ENCODE measurements around the gene KCND3. TPM values are rescaled to one million over a fixed set of nuclear protein-coding genes. Genes with fewer than 3 reads are reported as not detected.

KCND3 gene
- total RNA-seq, 4 donors from 2014 or later: 2.4 to 6.0 (median 3.9) TPM

GRCh38 chr1:111903871-111904449 is 85.5 kb downstream of the KCND3 start:
- Histone ChIP-seq H3K36me3 (no peaks in the 10 kb centered on the region), H3K27me3 (peaks cover 0 to 9% (median 0%) of the 10 kb centered on the region in 4 donors), H3K4me3 (no peak overlapping the region), H3K27ac (no peak overlapping the region), H3K4me1 (peaks cover 0 to 6% (median 0%) of the 10 kb centered on the region in 3 donors), H3K9me3 (no peaks in the 10 kb centered on the region)
- 77 to 89% methylated on average over 3 of the region's 3 CpGs for WGBS, 2 donors
- no peak for DNase-seq
- TF ChIP-seq POLR2A (IDR thresholded peaks at IDR 0.05) (no peak), CTCF (IDR thresholded peaks at IDR 0.05) (no peak)
- intact Hi-C loops (cut with DNase I): no loop called here

- DNase-seq: no peak
- Histone ChIP-seq H3K4me3 (no peak overlapping the region), H3K9me3 (no peaks in the 10 kb centered on the region), H3K36me3 (no peaks in the 10 kb centered on the region), H3K27ac (no peak overlapping the region), H3K4me1 (peaks cover 0 to 6% (median 0%) of the 10 kb centered on the region in 3 donors), H3K27me3 (peaks cover 0 to 9% (median 0%) of the 10 kb centered on the region in 4 donors)
- WGBS, 2 donors: 82 to 100% methylated on average over 1 to 4 of the region's 4 CpGs
- TF ChIP-seq CTCF (IDR thresholded peaks at IDR 0.05) (no peak), POLR2A (IDR thresholded peaks at IDR 0.05) (no peak)
- intact Hi-C loops (cut with DNase I): no loop called here
These were observed 86.2 kb downstream of the KCND3 start for GRCh38 chr1:111903148-111903870.

- WGBS, 2 donors: 41 to 82% methylated on average over 4 to 15 of the region's 16 CpGs
- Histone ChIP-seq H3K9me3 (no peaks in the 10 kb centered on the region), H3K4me1 (no peaks in the 10 kb centered on the region), H3K27me3 (peaks cover 0 to 9% (median 0%) of the 10 kb centered on the region in 4 donors), H3K4me3 (no peak overlapping the region), H3K36me3 (no peaks in the 10 kb centered on the region), H3K27ac (no peak overlapping the region)
- DNase-seq: no peak
- intact Hi-C loops (cut with DNase I): no loop called here
- TF ChIP-seq CTCF (IDR thresholded peaks at IDR 0.05) (no peak), POLR2A (IDR thresholded peaks at IDR 0.05) (no peak)
These were observed 94.0 kb downstream of the KCND3 start for GRCh38 chr1:111895469-111895868.

- Histone ChIP-seq H3K4me1 (no peaks in the 10 kb centered on the region), H3K36me3 (no peaks in the 10 kb centered on the region), H3K9me3 (no peaks in the 10 kb centered on the region), H3K27ac (no peak overlapping the region), H3K4me3 (no peak overlapping the region), H3K27me3 (peaks cover 0 to 9% (median 0%) of the 10 kb centered on the region in 4 donors)
- no peak for DNase-seq
- TF ChIP-seq POLR2A (IDR thresholded peaks at IDR 0.05): no peak
- 31 to 56% methylated on average over 2 of the region's 2 CpGs for WGBS, 2 donors
- intact Hi-C loops (cut with DNase I): no loop called here
These were observed 94.5 kb downstream of the KCND3 start for GRCh38 chr1:111895017-111895416.

- intact Hi-C loops (cut with DNase I): no loop called here
- TF ChIP-seq POLR2A (IDR thresholded peaks at IDR 0.05) (no peak), CTCF (IDR thresholded peaks at IDR 0.05) (no peak)
- no peak overlapping the region for H3K27ac ChIP-seq
These were observed 95.0 kb downstream of the KCND3 start for GRCh38 chr1:111894497-111894896.

More at GRCh38 chr1:111894497-111894896, 95.0 kb downstream of the KCND3 start:
- no peaks in the 10 kb centered on the region for H3K4me1 ChIP-seq
- H3K36me3 ChIP-seq: no peaks in the 10 kb centered on the region
- 61% methylated on average over 3 to 4 of the region's 6 CpGs for WGBS, 2 donors
- H3K4me3 ChIP-seq: no peak overlapping the region
- H3K9me3 ChIP-seq: no peaks in the 10 kb centered on the region
- H3K27me3 ChIP-seq: peaks cover 0 to 9% (median 0%) of the 10 kb centered on the region in 4 donors
- no peak for DNase-seq
